Measurements from ENCODE around the gene LGR4.
"Not testable (repeated sequence)": the region's sequence is repeated elsewhere in the genome, so short reads cannot be mapped to it uniquely, and the experiment has no call there.

Gene LGR4

GRCh38 chr11:27372164-27372563 lies 100.4 kb downstream of the LGR4 start:
- no peak for DNase-seq

DNA sequence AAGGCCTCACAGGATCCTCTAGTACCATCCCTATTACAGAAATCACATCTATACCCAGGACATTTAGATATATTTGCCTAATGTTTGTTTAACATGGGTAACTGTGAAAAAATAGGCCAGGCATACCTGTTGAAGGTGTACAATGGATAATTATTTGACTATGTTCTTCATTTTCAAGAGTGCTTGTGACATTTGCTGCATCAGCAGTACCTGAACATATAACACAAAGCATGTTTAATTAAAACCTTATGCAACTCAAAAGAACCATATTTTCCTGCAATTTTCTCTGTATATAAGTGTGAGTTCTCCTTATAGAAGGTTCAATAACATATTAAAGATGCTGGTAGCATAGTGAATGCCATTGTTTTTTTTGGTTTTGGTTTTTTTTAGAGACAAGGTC lies 101.1 kb downstream of the LGR4 start:
- DNase-seq = no peak

DNA sequence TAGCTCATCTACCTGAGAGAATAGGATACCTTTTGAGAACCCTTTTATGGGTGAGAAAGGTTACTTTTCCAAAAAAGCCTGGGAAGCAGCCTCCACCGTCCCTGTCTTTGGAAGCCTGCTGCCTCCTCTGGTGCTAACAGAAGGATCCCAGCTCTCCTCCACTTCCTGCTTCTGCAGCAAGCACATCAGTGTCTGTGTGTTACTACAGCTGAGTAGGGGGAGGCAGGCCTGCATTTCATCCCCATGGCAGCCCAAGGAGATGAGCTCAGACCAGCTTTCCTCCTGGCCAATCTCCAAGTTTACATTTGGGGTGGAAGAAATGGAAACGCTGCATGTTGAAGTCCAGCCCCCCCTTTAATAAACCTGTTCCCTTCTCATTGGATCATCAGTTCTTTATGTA lies 102.2 kb downstream of the LGR4 start:
- peak; percentile 8 to 39 for DNase-seq

GRCh38 chr11:27367881-27368280 lies 104.7 kb downstream of the LGR4 start:
- DNase-seq = peak; percentile 64 to 92

DNA sequence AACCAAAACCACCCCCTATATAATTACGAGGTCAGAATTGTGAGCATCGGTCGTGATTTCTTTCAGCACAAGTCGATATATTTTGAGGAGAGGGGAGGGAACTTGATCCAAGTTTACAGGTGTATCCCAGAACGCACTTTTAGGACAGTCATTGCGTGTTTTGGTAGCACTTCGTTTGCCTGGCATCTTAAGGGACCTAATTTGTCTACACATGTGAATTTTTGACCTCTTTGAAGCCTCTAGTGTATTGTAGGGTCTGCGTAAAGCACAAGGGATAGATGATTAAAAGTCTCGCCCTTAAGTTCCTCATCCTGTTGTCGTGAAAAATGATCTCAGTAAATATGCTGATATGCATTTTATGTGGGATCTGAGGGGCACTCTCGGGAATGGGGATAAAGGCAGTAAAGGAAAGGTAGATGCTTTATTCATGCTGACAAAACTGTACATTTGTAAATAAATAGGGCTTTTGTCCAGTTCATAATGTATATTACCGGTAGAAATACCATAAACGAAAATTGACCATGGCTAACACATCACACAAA lies 108.9 kb downstream of the LGR4 start:
- DNase-seq = no peak

DNA sequence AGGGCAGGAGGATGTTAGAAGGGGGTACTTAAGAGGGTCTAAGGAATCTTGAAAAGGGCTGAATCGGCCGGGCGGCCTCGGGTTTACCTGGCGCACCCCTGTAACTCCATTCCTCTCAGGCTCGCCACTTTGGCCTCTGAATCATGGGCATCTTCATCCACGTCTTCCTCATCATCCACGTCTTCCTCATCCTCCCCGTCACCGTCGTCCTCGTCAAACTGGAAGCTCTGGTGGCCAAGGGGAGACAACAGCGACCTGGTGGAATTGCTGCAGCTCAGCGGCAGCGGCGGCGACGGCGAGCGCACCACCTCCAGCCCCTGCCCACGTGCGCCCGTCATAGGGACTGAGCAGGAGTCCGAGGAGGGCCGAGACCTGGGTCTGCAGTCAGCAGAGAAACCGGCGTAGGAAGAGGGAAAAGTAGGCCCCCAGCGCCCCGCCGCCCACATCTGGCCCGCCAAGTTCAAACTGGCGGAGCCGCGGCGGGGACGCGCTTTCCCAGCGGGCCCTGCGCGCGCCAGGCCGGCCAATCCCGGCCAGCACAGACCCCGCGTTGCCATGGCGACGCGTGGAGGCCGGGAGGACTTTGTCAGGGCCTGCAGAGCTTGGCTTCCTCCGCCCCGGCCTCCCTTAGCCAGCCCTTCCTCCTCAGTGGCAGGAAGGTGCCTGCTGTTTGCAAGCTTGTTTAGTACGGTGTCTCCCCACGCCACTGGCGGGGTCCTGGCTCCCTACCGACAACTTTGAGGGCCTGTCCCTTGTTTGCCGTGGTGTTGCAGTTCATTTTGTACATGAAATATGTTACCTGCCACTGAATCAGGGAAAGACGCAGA lies 109.6 kb downstream of the LGR4 start, which contains the start of gene CCDC34:
CCDC34 (minus strand) TSS at position 467 of the 827 bp plus-strand sequence; CDS start at position 446, 21 bp downstream.
- peak; percentile 93 to 97 for DNase-seq

DNA sequence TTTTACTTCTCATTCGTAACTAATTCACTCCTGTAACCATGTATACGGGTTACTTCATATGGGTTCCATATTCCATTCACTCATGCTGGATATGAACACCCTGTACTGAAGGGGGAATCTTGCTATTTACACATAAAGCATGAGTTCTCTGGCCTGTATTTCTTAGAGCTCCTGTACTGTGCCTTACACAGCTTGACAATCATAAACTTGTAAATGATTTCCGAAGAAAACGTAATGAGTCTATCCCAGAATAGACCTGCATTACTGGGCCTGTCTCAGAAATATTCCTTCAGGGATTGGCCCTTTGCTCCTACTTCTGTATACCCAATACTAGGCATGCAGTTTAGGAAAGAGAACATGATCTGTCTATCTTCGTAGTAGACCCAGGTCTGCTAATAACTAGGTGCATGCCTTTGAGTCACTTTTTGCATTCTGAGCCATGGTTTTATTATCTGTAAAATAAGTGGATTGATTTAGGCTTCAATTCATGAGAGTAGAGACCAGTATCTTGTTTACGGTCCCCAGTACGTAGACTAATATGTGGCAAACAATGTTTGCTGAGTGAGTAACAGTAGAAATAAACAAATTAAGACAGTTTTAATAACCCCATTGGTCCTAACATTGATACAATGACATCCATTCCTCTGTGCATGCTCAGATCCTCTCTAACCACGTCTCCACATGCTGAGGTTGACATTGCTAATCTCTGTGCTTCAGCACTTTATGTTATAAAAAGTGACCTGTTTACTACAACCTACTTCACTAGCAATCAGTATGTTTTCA lies 110.8 kb downstream of the LGR4 start:
- no peak for DNase-seq

- no peak for DNase-seq
Measured at GRCh38 chr11:27358296-27358695, 114.3 kb downstream of the LGR4 start.

- DNase-seq = peak; percentile 73 to 87
Measured at GRCh38 chr11:27357250-27357649, 115.3 kb downstream of the LGR4 start.

- no peak for DNase-seq
Measured at GRCh38 chr11:27356624-27357222, 115.9 kb downstream of the LGR4 start.

DNA sequence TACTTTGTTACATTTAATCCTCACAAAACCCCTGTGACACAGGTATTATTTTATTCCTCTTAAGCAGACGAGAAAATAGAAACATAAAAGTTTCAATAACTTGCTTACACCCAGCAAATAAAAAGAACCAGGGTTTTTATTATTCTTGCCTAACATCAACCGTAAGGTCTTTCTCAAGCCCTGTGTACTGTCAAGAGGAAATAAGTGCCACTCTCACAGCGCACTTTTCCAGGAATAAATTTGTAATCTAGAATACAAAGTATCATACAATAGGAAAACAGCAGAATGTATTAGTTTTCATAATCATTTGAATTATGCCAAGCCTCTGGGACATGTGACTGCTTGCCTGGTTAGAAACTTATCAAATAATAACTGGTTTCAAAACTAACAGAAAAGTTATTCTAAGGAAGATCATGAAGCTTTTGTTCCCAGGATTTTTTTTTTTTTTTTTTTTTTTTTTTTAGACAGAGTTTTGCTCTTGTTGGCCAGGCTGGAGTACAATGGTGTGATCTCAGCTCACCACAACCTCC lies 117.0 kb downstream of the LGR4 start:
- no peak for DNase-seq

GRCh38 chr11:27354359-27354965 lies 118.1 kb downstream of the LGR4 start:
- no peak for DNase-seq

DNA sequence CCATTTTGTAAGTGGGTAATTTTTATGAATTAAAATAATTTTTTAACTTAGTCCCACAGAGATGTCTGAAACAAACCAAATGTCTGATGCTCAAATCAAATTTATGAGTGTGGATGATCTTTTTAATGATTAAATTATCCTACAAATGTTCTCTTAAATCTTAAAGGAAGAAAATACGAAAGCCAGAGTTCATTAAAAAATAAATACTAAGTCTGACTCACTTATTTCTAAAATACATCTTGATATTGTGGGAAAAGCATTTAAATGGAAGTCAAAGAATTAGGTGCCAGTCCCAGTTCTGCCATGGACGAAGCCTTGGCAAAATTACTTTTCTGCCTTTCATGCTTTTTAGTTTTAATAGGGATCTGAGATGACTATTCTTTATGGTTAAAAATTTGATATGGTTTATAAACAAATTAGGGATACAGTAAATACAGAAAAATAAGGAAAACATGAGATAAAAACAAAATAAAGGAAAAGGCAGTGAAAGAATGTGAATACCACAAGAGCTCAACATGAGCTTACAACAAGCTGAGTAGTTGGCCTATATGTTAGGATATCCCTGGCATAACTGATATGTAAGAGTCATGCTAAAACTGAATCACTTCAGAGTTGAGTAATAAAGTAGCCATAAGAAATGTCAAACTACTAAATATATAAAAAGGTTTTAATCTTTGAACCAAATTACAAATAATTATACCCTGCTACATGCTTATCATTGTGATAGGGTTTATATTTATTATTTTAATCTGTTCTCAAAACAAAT lies 118.8 kb downstream of the LGR4 start:
- no peak for DNase-seq

GRCh38 chr11:27352781-27353180 lies 119.8 kb downstream of the LGR4 start:
- DNase-seq = no peak

- DNase-seq = no peak
Measured at GRCh38 chr11:27350511-27350910, 122.1 kb downstream of the LGR4 start.

DNA sequence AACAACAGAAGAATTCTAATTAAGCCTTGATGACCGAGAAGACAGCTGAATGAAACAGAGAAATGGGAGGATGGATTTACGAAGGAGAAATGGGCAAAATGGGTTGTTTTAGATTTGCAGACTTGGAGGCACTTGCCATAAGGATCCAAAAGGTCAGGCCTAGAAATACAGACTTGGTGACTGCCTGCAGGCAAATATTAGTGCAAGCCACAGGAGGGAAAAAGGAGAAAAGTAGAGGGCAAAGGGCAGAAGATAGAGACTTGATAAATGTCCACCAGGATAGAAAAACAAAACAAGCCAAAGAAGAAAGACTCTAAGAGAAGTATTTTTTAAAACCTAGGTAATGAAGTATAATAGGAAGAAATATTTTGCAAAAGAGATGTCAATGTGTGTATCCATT lies 122.7 kb downstream of the LGR4 start:
- DNase-seq = no peak

DNA sequence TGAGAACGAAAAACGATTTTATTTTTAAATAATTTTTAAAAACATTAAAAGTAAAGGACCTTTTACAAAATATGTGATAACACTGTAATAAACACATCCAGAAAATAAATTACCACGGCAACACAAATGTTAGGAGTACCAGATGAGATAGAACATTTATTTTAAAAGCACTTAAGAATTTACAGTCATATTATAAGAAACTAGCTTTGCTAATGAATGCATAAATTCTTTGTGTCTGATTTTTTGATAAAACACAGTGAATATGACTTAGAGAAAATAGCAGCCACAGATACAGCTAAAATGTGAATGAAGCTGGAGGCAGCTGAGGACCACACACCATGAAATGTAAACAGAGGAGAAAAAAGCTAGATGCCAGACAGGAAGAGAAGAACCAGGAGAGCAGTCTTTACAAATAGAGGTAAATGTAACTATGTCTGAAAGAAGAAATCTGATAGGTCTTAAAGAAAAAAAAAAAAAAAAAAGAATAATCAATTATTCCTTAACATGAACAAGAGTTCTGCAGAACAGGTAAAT lies 124.2 kb downstream of the LGR4 start:
- DNase-seq = peak; percentile 19 to 79

DNA sequence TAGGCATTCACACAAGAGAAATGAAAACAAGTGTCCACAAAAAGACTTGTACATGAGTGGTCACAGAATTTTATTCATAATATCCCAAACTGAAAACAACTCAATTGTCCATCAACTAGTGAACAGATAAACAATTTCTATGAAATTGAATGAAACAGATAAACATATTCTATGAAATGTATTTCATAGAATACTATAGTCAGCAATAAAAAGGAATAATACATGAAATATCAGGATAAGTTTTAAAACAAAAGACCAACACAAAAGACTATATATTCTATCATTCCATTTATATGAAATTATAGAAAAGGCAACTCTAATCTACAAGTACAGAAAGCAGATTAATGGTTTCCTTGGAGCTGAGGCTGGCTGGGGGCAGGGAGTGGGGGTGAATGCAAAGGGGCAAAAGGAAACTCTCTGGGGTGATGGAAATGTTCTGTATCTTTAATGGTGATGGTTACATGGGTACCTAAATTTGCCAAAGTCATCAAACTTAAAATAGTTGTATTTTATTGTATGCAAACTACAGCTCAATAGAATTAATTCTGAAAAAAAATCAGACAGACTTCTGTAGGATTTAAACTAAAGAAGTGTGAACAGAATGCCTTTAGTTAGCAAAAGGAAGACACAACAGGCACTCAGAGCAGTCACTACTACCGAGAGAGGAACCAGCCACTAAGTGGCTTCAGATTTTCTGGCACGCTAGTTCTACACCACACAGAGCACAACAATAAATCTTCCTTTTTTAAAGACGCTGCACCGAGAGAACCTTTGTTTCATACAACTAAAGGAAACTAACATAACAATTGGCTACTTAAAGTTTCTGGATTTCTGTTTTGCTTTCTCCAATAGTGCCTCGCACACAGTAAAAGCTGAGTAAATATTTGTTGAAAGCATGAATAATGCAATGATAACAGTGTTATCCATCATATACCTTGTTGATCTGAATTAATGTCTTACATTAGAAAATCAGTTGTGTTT lies 124.9 kb downstream of the LGR4 start:
- DNase-seq = peak; percentile 60 to 92

DNA sequence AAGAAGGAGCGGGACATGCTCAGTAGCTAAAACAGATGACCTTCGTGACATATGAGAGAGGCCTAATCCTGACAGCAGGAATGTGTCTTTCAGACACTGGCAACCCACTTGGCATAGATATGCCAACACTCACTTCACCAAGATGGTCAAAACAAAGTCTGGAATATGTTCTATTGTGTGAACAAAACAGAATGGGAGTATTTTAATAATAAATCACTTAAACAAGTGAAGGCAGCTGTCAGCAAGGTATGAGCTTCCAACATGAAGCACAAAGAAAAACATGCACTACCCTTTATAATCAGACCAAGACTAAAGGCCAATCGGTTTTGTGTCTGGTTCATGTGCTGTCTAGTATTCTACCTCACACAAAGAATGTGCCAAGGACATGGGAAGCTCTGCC lies 132.6 kb downstream of the LGR4 start:
- DNase-seq = no peak

DNA sequence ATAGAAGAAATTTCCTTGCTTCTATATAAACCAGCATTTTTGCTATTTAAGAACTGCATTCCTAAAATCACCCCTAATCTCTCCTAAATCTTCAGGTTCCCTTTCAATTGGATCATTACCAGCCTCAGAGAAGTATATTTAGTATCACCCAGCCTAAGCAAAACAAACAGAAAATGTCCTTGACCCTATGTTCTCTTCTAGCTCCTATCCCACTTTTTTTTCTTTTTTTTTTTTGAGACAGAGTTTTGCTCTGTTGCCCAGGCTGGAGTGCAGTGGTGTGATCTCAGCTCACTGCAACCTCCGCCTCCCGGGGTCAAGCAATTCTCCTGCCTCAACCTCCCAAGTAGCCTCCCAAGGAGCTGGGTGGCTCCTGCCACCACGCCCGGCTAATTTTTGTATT lies 137.8 kb downstream of the LGR4 start:
- not testable (repeated sequence) for DNase-seq

Measured in NCI-H2081 (cell line).